EH (cell line): ENCODE data around the gene TOR1B.
"Not testable (repeated sequence)": the region's sequence is repeated elsewhere in the genome, so short reads cannot be mapped to it uniquely, and the experiment has no call there.

Experiments used
- DNase-seq: peaks from one replicate; pipeline ENCODE4 v3.0.0-alpha.2; 2015; ENCODE audit warnings: low read depth

Gene TOR1B, protein sequence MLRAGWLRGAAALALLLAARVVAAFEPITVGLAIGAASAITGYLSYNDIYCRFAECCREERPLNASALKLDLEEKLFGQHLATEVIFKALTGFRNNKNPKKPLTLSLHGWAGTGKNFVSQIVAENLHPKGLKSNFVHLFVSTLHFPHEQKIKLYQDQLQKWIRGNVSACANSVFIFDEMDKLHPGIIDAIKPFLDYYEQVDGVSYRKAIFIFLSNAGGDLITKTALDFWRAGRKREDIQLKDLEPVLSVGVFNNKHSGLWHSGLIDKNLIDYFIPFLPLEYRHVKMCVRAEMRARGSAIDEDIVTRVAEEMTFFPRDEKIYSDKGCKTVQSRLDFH

GRCh38 chr9:129802833-129803675 lies at the start of gene TOR1B:
TSS of gene TOR1B (plus strand) at chr9:129803184. CDS start at chr9:129803213, 29 bp downstream.
- peak; percentile 92 for DNase-seq

- DNase-seq, result no peak
Observed at GRCh38 chr9:129755151-129755550, 47.8 kb upstream of the TOR1B start.

DNA sequence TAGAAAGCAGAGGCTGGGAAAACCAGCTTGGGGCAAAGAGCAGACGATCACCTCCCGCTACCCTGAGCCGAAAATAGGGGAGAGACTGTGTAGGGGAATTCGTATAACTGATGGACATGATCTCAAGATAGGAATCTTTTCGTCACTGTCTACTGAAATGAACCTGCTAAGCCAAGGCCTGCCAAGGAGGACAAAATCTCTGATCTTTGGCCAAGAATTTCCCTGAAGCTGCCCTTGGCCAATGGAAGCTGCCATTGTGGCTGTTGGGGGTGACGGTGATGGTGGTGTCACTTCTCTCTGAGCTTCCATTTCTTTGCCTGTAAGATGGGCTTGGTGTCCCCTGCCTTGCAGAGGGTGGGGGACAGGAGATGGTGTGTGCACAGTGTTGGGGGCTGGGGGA lies 46.8 kb upstream of the TOR1B start:
- no peak for DNase-seq

GRCh38 chr9:129757045-129757444 lies 45.9 kb upstream of the TOR1B start:
- DNase-seq, result peak; percentile 29

DNA sequence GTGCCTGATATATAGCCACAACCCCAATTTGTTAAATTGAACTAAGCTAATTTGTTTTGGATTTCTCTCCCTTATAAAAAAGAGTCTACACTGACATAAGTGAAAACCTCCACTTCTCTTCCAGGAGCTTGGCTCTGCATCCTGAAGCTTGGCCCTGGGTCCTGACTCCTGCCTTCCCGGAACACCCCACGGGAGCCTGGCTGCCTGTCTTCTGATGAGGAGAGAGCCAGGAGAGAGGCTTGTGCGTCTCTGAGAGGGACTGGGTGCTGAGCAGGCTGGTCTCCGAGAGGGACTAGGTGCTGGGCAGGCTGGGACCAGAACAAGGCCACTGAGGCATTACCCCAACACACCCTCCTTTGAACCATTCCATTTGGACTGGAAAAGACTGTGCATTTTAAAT lies 43.7 kb upstream of the TOR1B start:
- DNase-seq, result no peak

DNA sequence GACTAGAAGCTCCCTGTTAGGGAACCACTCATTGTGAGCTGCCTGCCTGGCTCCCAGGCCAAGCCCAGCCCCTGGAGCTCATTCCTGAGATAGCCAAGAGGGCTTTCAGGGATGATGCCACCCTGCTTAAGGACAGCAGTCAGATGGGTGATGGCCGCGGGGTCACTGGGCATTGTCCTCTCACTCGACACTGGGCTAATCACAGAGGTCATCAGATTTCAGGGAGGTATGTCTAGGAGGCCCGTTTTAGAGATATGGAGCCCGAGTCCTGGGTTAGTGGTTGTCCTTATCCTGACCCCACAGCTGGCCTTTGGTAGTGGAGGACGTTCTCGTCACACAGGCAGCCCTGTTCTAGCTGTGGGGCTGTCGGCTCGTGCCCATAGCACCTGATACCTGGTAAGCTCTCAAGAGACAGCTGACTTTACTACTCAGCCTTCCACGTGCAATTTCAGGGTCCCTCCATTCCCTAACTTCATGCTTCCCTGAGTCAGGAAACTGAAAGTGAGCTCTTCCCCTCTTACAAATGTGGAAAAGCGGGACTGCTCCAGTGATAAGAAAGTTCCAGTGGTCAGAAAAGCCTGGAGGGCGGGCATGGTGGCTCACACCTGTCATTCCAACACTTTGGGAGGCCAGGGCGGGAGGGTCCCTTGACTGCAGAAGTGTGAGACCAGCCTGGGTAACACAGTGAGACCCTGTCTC lies 43.0 kb upstream of the TOR1B start:
- DNase-seq, result no peak

GRCh38 chr9:129760784-129761183 lies 42.2 kb upstream of the TOR1B start:
- not testable (repeated sequence) for DNase-seq

DNA sequence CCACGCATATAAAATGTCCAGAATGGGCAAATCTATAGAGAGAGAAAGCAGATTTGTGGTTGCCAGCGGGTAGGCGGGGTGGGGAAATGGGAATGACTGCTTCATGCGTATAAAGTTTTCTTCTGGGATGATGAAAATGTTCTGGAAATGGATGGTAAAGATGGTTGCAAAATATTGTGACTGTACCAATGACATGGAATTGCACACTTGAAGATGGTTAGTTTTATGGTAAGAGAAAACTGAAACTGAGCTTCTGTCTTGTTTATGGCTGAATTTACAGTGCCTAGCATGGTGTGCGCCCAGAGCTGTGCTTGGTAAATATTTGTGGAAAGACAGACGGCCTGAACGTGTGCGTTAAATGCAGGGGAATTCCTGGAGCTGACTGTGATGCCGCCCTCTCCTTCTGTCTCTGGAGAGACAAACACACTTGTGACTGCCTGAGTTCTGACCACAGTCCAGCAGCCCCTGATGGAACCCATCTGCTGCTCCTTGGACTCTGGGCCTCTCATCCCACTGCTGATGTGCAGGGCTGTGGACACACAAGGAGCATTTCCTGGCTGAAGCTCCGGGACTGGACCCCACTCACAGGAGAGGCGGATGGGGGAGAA lies 41.6 kb upstream of the TOR1B start:
- DNase-seq, result peak; percentile 87

DNA sequence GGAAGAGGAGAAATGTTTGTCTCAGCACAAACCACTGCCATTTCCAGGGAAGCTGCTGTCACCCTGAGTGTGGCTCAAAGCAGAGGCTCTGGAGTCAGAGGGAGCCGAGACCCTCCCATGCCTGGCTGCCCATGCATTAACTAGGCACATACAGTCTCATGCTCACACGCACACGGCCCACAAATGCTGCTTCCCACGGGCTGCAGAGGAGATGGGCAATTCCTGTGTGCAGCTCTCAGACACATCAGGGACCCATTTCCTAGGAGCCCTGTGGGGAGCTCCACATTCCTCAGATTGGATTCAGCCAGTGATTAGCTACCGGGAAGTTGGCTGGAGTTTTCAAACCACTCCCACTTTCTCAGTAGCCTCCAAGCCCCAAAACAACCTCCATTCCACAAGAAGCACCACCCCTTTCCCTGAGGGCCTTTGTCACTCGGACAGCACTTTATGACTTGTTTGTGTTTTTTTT lies 41.0 kb upstream of the TOR1B start:
- peak; percentile 96 for DNase-seq

DNA sequence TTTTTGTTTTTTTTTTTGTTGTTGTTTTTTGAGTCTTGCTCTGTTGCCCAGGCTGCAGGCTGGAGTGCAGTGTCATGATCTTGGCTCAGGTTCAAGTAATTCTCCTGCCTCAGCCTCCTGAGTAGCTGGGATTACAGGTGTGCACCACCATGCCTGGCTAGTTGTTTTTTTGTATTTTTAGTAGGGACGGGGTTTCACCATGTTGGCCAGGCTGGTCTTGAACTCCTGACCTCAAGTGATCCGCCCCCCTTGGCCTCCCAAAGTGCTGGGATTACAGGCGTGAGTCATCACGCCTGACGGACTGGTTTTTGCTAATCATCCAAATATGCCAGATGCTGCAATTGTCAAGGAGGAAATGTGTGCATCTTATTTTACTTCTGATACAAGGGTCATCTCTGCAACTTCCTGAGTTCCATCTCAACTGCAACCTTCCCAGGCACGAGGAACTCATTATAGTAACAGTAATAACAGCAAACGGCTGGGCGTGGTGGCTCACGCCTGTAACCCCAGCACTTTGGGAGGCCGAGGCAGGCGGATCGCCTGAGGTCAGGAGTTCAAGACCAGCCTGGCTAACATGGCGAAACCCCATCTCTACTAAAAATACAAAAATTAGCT lies 40.5 kb upstream of the TOR1B start:
- DNase-seq, result peak; percentile 98

- DNase-seq, result peak; percentile 72
Observed at GRCh38 chr9:129762985-129763926, 39.7 kb upstream of the TOR1B start.

DNA sequence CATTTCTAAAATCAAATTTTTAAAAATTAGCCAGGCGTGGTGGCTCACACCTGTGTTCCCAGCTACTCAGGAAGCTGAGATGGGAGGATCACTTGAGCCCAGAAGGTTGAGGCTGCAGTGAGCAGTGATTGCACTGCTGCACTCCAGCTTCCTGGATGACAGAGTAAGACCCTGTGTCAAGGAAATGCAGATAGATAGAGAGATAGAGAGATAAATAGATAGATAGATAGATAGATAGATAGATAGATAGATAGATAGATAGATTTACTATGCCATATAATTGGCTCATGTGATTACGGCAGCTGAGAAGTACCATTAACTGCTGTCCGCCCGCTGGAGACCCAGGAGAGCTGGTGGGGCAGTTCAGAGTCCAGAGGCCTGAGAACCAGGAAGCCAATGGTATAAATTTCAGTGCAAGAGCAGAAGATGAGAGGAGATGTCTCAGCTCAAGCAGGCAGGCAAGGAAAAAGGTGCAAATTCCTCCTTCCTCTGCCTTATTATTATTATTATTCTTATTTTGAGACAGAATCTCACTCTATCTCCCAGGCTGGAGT lies 37.1 kb upstream of the TOR1B start:
- DNase-seq, result no peak

GRCh38 chr9:129768486-129768885 lies 34.5 kb upstream of the TOR1B start:
- DNase-seq, result no peak

DNA sequence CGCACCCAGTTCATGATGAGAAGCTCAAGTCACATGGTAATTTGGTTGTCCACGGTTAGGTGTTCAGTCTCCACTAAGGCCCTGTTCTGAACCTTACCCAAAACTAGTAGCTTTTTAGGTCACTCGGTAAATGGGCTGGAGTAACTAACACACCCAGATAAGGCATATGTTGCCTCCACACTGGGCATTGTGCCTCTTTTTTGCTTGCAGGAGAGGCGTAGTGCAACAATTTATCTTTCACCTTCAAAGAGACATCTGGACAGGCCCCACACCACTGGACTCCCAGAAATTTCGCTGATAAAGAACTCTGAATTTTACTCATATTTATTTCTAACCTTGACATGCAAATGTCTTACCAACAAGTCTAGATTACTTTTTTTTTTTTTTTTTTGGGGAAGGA lies 33.3 kb upstream of the TOR1B start:
- no peak for DNase-seq

DNA sequence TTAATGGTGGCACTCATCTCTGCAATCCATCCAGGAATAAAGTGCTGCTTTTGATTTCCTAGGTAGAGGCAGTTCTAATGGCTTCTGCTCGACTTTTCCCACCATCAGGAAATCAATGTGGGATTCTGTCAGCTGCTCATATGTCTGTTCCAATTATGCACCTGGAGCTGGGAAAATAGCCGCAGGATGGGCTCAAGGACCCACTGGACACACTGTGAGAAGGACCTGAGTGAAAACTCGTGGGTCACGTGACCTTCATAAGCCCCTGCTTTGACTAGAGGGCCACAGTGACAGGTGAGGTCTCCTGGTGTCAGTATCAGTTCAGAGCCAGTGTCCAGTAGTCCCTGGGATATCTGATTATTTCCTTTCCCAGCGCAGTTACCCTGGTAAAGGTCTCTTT lies 32.2 kb upstream of the TOR1B start:
- DNase-seq, result no peak

DNA sequence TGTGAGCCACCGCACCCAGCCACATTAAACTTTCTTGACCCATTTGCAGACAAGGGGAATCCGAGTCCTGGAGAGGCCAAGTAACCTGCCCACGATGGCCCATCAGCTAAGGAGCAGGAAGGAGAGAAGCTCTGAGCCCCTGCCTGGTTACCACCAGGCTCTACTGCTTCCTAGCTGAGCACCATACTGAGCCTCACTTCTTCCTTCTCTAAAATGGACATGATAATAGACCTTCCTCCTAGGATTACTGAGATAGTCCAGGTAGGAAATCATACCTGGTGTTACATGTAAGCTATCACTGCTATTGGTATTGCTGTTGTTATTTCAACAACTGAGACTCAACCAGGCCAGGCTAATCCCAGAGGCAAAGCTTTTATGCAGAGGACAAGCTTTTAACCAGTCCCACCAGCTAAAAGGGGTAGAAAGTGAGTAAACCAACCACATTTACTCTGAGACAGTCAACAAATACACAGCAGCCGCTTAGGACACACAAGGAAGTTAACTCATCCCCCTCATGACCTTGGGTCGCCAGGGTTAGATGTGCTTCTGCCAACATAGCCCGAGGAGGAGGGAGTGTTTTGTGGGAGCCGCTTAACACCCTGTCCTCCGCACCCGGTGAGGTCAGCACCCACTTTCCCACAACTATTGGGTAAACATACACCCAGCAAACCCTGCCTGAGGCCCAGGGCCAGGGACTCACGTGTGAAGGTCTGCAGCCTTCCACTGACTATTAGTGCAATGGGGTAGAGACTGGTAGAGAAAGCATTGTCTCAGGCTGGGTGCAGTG lies 29.5 kb upstream of the TOR1B start:
- DNase-seq, result peak; percentile 85

- no peak for DNase-seq
Observed at GRCh38 chr9:129774791-129775447, 28.1 kb upstream of the TOR1B start.

GRCh38 chr9:129775448-129775798 lies 27.6 kb upstream of the TOR1B start:
- DNase-seq, result no peak

- DNase-seq, result not testable (repeated sequence)
Observed at GRCh38 chr9:129776096-129776495, 26.9 kb upstream of the TOR1B start.
